Endothelial cell of umbilical vein (primary cell): ENCODE data around the gene SLC5A10. TPM values are rescaled to one million over a fixed set of nuclear protein-coding genes. Genes with fewer than 3 reads are reported as not detected.

Source experiments
- BruUV-seq: library from RNA; stranded (reverse); fragments of 400-500 nt; replicated peaks from 2 replicates; lab custom pipeline; 2021; lab: Mats Ljungman, UMichigan
- CTCF ChIA-PET: fragments of 300-600, 350-600 bp; sonication (Branson Sonifier 250); formaldehyde crosslinking; loops from one replicate; lab custom pipeline; 2021; ENCODE audit warnings: antibody characterized with exemption, inconsistent platforms; lab: Charles Lee
- POLR2A ChIA-PET: fragments of 300-600, 350-600 bp; sonication (Branson Sonifier 250); formaldehyde crosslinking; loops from one replicate; lab custom pipeline; 2021; ENCODE audit warnings: antibody characterized with exemption, inconsistent platforms; lab: Charles Lee
- DNase-seq: peaks from one replicate; pipeline ENCODE4 v3.0.0-alpha.2; 2011; ENCODE audit warnings: low read depth, low spot score
- FAIRE-seq: peaks from 2 replicates; lab custom pipeline; 2011; peaks lifted over from hg19 to GRCh38; lab: Jason Lieb, UNC
- H2AFZ ChIP-seq: 2 replicates; pipeline ENCODE4 v1.6.0; 2012; ENCODE audit warnings: low read depth, low read length, control low read depth, inconsistent platforms
- H3K27ac ChIP-seq: 2 replicates; pipeline ENCODE4 v1.5.1; 2011; ENCODE audit warnings: low read depth, mild to moderate bottlenecking, control low read depth, low read length, moderate library complexity; ENCODE audit not compliant: insufficient read depth
- H3K27me3 ChIP-seq, 2 experiments: 2 replicates each; pipeline versions ENCODE4 v1.6.0 to v1.6.1; 2011; ENCODE audit warnings: low read length in 2 of 2, mixed read lengths in 1 of 2; ENCODE audit not compliant: control insufficient read depth in 2 of 2, insufficient read depth in 2 of 2
- H3K36me3 ChIP-seq, 2 experiments: 2 replicates in 1 of 2; 3 replicates in 1 of 2; pipeline ENCODE4 v1.5.1; 2011; ENCODE audit warnings: low read length in 2 of 2, mild to moderate bottlenecking in 1 of 2, moderate library complexity in 1 of 2; ENCODE audit not compliant: control insufficient read depth in 2 of 2, insufficient read depth in 2 of 2; ENCODE audit errors: extremely low read depth in 1 of 2
- H3K4me1 ChIP-seq: 3 replicates; pipeline ENCODE4 v1.5.1; 2011; ENCODE audit warnings: mild to moderate bottlenecking, low read length; ENCODE audit not compliant: control insufficient read depth, insufficient read depth; ENCODE audit errors: extremely low read depth
- H3K4me2 ChIP-seq: 2 replicates; pipeline ENCODE4 v1.6.1; 2011; ENCODE audit warnings: low read length, control low read depth, mixed read lengths; ENCODE audit not compliant: insufficient read depth
- H3K4me3 ChIP-seq, 3 experiments: fragments of 200-600 bp in 1 of 3; sonication (generic), shearing (Covaris generic) in 1 of 3; replicated peaks in 1 of 3; 2 replicates each; pipeline ENCODE4 v1.5.1; 2011 to 2016; ENCODE audit warnings: control low read depth in 3 of 3, low read length in 3 of 3, mild to moderate bottlenecking in 2 of 3, inconsistent platforms in 1 of 3, low read depth in 1 of 3, moderate library complexity in 1 of 3; ENCODE audit not compliant: insufficient read depth in 1 of 3
- H3K79me2 ChIP-seq: 2 replicates; pipeline ENCODE4 v1.6.0; 2012; ENCODE audit warnings: low read length, inconsistent platforms; ENCODE audit not compliant: control insufficient read depth, insufficient read depth
- H3K9ac ChIP-seq: replicated peaks from 2 replicates; pipeline ENCODE3; 2011; ENCODE audit warnings: low read length, control low read depth; ENCODE audit not compliant: insufficient read depth; ENCODE audit errors: extremely low read depth
- H3K9me1 ChIP-seq: replicated peaks from 3 replicates; pipeline ENCODE4 v1.6.0; 2011; ENCODE audit warnings: mild to moderate bottlenecking, low read length; ENCODE audit not compliant: control insufficient read depth, insufficient read depth; ENCODE audit errors: extremely low read depth
- H3K9me3 ChIP-seq: replicated peaks from 2 replicates; pipeline ENCODE4 v1.5.1; 2012; ENCODE audit warnings: low read length, inconsistent platforms; ENCODE audit not compliant: control insufficient read depth, insufficient read depth
- H4K20me1 ChIP-seq: replicated peaks from 2 replicates; pipeline ENCODE3; 2011; ENCODE audit warnings: mild to moderate bottlenecking, low read length; ENCODE audit not compliant: control insufficient read depth, insufficient read depth; ENCODE audit errors: extremely low read depth
- FOS ChIP-seq: IDR thresholded peaks from 2 replicates; pipeline ENCODE4 v1.6.1; 2011; ENCODE audit warnings: mild to moderate bottlenecking, low read length, moderate library complexity, borderline replicate concordance; ENCODE audit not compliant: insufficient read depth
- MAX ChIP-seq: IDR thresholded peaks from 2 replicates; pipeline ENCODE4 v1.6.1; 2011; ENCODE audit not compliant: insufficient read depth, insufficient read length
- dilution Hi-C: fragments of 300-500 bp; cut with MboI; formaldehyde crosslinking; loops from one replicate; pipeline ENCODE4 v1.15.0; 2019; ENCODE audit warnings: low sequenced_read_pairs; ENCODE audit not compliant: extremely low pct_ligation_motif_present
- intact Hi-C: fragments of 100-400 bp; cut with micrococcal nuclease; formaldehyde crosslinking; loops from one replicate; pipeline ENCODE4 v1.10.0; 2022
- polyA plus RNA-seq, 4 experiments: library from polyadenylated mRNA; depleted of rRNA in 3 of 4; stranded (reverse) in 3 of 4; unstranded in 1 of 4; fragments of >200 nt; gene quantifications; 2 replicates each; pipeline versions ENCODE4 v1.2.1 to v1.2.3, GENCODE V29; 2011 to 2012; ENCODE audit warnings: missing spikeins in 1 of 4
- total RNA-seq: library from RNA; stranded (reverse); gene quantifications from 2 replicates; pipeline ENCODE4 v1.2.3, GENCODE V29; 2021

SLC5A10 gene
- total and polyA plus RNA-seq, 2 donors (not counting 3 experiments of a cell fraction or from before 2014, with no cell fraction given): not detected

GRCh38 chr17:18916816-18917500 is 35.0 kb upstream of the SLC5A10 start:
- BruUV-seq: no TSS peak
- FAIRE-seq (no peak), DNase-seq (no peak)
- Histone ChIP-seq H3K9me1 (no peaks in the 10 kb centered on the region), H3K79me2 (peaks cover under 1% of the 10 kb centered on the region), H3K4me1 (peaks cover 15% of the 10 kb centered on the region), H3K4me3 (no peak overlapping the region), H3K9me3 (no peaks in the 10 kb centered on the region), H2AFZ (no peak overlapping the region), H3K27me3 (no peaks in the 10 kb centered on the region), H4K20me1 (no peaks in the 10 kb centered on the region), H3K9ac (no peak overlapping the region), H3K36me3 (peaks cover 0 to 3% of the 10 kb centered on the region in 2 experiments), H3K27ac (no peak overlapping the region), H3K4me2 (no peak overlapping the region)
- dilution Hi-C loops (no loop called here), intact Hi-C loops (no loop called here)
- CTCF ChIA-PET: no interaction called here
- no peak for TF ChIP-seq MAX
- TF ChIP-seq FOS: no peak
- POLR2A ChIA-PET: no interaction called here

DNA sequence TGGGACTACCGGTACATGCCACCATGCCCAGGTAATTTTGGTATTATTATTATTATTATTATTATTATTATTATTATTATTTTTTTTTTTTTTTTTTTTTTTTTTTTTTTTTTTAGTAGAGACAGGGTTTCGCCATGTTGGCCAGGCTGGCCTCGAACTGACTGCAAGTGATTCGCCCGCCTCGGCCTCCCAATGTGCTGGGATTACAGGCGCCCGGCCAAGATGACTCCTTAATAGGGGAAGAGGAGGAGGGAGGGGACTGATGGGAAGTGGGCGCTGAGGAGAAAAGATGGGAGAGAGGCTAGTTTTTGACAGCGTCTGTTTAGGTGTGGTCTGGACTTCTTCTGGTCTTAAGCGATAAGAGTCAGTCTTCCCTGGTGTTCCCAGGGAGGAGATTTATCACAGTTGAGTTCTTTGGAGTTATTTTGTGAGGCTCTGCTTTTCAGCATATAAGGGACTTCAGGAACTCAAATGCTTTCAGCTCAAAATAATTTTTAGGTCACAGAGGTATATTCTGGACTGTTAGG is 34.4 kb upstream of the SLC5A10 start:
- Histone ChIP-seq H3K36me3 (peaks cover 0 to 2% of the 10 kb centered on the region in 2 experiments), H3K4me3 (no peak overlapping the region), H4K20me1 (no peaks in the 10 kb centered on the region), H3K4me1 (peaks cover 15% of the 10 kb centered on the region), H3K9me1 (no peaks in the 10 kb centered on the region), H3K79me2 (peaks cover 2% of the 10 kb centered on the region), H3K27me3 (no peaks in the 10 kb centered on the region), H3K9ac (no peak overlapping the region), H3K4me2 (no peak overlapping the region), H3K27ac (no peak overlapping the region), H2AFZ (no peak overlapping the region), H3K9me3 (no peaks in the 10 kb centered on the region)
- DNase-seq (no peak), FAIRE-seq (no peak)
- dilution Hi-C loops: no loop called here
- POLR2A ChIA-PET: no interaction called here
- CTCF ChIA-PET: no interaction called here
- TF ChIP-seq MAX: no peak
- BruUV-seq: no TSS peak
- intact Hi-C loops: no loop called here
